Measurements from ENCODE around the gene CAPN5.

The CAPN5 gene

GRCh38 chr11:77118971-77119370 lies 52.2 kb downstream of the CAPN5 start:
- no peak for DNase-seq (ENCODE audit: low spot score)

- DNase-seq (ENCODE audit: low spot score): no peak
Measured at GRCh38 chr11:77119531-77119936, 52.8 kb downstream of the CAPN5 start.

DNA sequence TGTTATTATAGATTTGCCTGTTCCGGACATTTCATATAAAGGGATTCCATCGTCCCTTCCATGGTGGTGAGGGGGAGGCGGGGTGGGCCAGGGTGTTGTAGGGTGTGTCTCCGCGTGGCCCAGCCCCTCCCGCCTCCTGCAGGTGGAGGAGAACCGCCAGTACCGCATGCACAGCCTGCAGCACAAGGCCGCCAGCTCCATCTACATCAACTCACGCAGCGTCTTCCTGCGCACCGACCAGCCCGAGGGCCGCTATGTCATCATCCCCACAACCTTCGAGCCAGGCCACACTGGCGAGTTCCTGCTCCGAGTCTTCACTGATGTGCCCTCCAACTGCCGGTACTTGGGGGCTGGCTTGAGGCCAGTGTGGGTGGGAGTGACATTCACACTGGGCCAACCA lies 53.8 kb downstream of the CAPN5 start:
- no peak for DNase-seq (ENCODE audit: low spot score)

DNA sequence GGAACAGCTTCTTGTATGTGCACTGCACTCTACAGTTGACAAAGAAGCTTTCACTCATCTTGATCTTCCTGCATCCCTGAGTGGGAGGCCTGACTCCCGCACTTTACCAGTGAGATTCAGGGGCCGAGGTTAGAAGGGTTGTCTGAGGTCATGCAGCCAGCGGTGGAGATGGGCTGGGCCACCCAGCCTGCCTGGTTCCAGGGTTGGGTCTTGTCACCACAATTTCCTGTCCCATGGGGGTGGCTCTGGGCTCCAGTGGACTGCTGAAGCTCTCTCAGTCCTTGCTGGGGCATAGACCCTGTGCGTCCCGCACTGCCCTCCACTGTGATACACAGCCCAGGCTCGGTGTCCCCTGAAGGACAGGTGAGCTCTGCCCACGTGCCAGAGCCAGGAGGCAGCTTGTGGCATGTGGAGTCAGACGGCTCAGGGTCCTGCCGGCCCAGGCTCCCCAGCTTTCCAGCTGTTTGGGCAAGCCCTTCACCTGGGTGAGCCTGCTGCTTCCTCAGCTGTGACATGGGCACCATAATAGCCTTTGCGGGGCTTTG lies 54.4 kb downstream of the CAPN5 start:
- DNase-seq (ENCODE audit: low spot score): no peak

- no peak for DNase-seq (ENCODE audit: low spot score)
Measured at GRCh38 chr11:77121876-77122575, 55.3 kb downstream of the CAPN5 start.

GRCh38 chr11:77122576-77123212 lies 55.9 kb downstream of the CAPN5 start:
- DNase-seq (ENCODE audit: low spot score): no peak

GRCh38 chr11:77123591-77123990 lies 56.8 kb downstream of the CAPN5 start:
- DNase-seq (ENCODE audit: low spot score): no peak

DNA sequence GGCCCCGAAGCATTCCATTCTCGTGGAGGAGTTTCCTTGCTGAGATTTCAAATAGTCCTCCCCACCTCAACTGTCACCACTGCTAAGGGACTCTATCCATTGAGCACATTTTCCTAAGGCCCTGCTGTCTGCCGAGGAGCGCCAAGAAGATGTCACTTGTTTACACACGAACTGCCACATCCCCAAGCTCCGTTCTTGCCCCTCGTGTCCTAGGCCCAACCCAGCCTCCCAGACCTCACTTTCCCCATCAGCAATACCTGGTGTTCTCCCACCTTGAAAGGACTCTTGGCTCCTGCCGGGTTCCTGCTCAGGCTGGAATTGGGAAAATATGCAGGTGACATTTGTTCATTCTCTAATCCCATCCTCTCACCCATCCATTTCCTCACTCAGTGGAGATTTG lies 57.3 kb downstream of the CAPN5 start:
- no peak for DNase-seq (ENCODE audit: low spot score)

DNA sequence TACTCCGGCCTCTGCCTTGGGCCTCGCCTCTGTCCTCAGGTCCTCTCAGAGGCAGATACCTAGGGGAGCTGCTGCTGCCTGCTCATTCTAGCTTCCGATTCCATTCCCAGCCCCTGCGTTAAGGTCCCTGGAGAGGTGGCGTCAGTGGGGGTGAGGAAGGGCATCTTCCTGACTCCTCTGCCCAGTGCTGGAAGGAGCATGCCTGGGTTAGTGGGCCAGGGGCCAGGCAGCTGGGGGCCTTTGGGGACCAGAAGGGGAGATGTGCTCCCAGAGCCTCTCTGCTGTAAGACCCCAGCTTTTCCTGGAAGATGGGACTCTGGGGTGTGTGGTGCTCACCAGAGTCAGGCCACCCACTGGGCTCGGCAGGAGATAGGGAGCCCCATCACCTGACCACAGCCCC lies 57.7 kb downstream of the CAPN5 start:
- DNase-seq (ENCODE audit: low spot score): no peak

GRCh38 chr11:77125191-77125590 lies 58.4 kb downstream of the CAPN5 start:
- no peak for DNase-seq (ENCODE audit: low spot score)

- no peak for DNase-seq (ENCODE audit: low spot score)
Measured at GRCh38 chr11:77125695-77126094, 58.9 kb downstream of the CAPN5 start.

GRCh38 chr11:77126156-77126775 lies 59.5 kb downstream of the CAPN5 start:
- DNase-seq (ENCODE audit: low spot score): no peak

- no peak for DNase-seq (ENCODE audit: low spot score)
Measured at GRCh38 chr11:77126861-77127234, 60.1 kb downstream of the CAPN5 start.

DNA sequence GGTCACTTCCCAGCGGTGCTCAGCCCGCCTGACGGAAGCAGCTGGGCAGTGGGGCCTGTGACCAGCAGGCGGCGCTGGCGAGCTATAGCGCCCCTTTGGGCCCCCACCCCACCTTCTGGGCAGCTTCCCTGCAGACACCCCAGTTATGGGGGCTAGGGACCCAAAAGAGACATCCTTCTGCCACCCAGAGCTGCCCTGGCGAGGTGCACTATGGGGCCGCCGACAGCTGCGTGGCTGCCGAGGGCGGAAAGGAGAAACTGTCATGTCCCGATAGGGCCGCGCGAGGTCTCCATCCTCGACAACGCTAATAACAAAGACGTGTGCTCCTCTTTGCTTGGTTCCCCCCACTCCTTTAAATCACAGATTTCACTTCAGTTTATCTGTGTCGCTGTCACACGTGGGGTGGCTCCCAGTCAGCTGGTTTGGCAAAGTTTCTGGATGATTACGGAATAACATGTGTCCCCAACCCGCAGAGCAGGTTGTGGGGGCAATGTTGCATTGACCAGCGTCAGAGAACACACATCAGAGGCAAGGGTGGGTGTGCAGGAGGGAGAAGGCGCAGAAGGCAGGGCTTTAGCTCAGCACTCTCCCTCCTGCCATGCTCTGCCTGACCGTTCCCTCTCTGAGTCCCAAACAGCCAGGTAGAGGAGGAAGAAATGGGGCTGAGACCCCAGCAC lies 60.6 kb downstream of the CAPN5 start:
- DNase-seq (ENCODE audit: low spot score): peak; percentile 32

- peak; percentile 21 for DNase-seq (ENCODE audit: low spot score)
Measured at GRCh38 chr11:77127920-77128691, 61.3 kb downstream of the CAPN5 start, which contains the start of gene MYO7A. TSS of gene MYO7A (plus strand) at chr11:77128246. CDS start at chr11:77130635, 2,389 bp downstream.

DNA sequence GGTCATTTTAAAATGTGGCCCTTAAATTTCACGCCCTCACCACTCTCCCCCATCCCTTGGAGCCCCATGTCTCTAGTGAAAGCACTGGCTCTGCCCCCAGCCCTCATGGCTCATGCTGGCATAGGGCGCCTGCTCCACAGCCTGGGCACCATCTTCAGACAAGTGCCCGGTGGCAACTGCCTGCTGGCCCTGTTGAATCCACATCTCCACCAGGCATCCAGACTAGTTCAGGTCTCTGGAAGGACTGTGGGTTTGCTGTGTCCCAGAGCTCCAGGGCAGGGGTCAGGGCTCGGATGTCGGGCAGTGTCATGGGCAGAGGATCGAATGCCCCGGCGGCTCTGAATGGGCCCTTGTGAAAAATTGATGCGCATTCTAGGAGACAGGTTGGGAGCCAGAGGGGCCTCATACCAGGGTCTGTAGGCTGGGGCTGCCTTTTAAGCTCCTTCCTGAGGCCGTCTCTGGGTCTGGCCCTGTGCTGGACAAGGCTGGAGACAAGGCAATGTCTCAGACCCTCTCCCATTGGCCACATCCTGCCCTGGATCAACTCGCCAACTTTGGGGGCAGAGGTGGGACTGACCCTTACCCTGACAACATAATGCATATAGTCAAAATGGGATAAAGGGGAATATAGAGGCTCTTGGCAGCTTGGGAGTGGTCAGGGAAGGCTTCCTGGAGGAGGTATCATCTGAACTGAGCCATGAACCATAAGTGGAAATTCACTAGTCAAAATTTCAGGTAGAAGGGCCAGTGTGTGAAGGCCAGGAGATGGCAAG lies 62.5 kb downstream of the CAPN5 start:
- no peak for DNase-seq (ENCODE audit: low spot score)

- no peak for DNase-seq (ENCODE audit: low spot score)
Measured at GRCh38 chr11:77129842-77130756, 63.3 kb downstream of the CAPN5 start.

DNA sequence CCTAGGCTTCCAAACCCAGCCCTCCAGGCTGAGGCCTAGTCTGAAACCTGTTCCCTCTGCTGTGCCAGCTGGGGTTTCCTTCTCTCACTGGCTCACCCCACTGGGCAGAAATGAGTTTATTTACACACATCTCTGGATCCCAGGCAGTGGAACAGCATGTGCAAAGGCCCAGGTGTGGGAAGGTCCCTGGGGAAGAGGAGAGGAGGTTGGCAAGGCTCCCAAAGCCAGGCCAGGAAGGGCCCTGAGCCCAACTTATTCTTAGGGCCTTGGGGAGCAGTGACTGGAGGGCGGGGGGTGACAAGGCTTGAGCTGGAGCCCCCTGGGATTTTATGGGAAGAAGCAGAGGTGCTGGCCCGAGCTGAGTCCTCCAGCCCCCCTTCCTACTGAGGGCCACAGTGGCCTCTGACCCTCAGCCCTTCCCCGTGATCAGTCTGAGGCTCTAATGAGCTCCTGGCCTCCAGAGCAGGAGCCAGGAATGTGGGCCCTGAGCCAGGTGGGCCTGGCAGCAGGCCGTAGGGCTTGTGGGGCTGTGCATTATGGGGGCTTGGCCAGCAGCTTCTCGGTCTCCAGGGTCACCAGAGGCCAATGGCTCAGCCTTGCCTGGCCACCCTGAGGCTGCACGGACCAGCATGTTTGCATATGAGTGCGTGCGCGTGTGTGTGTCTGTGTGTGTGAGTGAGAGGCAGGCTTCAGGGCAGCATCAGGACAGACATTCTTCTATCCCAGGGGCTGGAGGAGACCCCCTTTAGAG lies 64.2 kb downstream of the CAPN5 start:
- no peak for DNase-seq (ENCODE audit: low spot score)

DNA sequence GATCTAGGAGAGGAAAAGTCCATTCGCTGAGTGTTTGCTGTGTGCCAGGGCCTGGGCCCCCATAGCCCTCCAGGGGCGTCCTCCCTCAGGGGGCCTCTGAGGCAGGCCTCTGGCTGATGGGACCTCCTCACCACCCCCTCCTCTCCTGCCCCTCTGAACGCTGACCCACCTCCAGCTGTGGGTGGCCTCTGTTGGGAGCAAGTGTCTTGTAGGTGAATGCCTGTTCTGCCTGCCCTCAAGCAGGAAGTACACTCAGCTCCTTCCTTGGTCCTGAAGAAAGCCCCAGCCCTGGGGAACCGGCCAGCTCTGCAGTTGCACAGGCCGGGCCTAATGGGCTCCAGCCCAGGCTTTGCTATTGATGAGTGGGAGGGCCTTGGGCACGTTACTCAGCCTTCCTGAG lies 64.8 kb downstream of the CAPN5 start:
- no peak for DNase-seq (ENCODE audit: low spot score)

All from kidney capillary endothelial cell (primary cell).